HepG2 (cell line): ENCODE results near the gene CDC42BPG. TPM values are rescaled to one million over a fixed set of nuclear protein-coding genes. Genes with fewer than 3 reads are reported as not detected.
A peak's percentile ranks its signal among the peaks of the same experiment; 100 is the strongest.

Experiments used
- BRD4 ChIP-seq: sonication (generic); formaldehyde crosslinking; IDR thresholded peaks from 2 replicates; pipeline ENCODE4 v1.4.0; 2020; ENCODE audit warnings: missing genetic modification reagents
- EHMT2 ChIP-seq: fragments of 200-600 bp; sonication (generic); IDR thresholded peaks from 2 replicates; pipeline ENCODE4 v1.7.0; 2017; ENCODE audit warnings: antibody characterized with exemption, low read depth, low read length, borderline replicate concordance
- FOXJ3 ChIP-seq: sonication (generic); formaldehyde crosslinking; IDR thresholded peaks from 2 replicates; pipeline ENCODE4 v1.4.0; 2020; ENCODE audit warnings: missing genetic modification reagents, mild to moderate bottlenecking, borderline replicate concordance
- HCFC1 ChIP-seq: fragments of 150-350 bp; IDR thresholded peaks from 2 replicates; pipeline ENCODE4 v1.6.1; 2014; ENCODE audit warnings: low read depth, low read length
- KAT7 ChIP-seq: IDR thresholded peaks from 2 replicates; pipeline ENCODE4 v1.6.1; 2018; ENCODE audit warnings: borderline replicate concordance, missing compliant biosample characterization
- KLF6 ChIP-seq: IDR thresholded peaks from 2 replicates; pipeline ENCODE4 v1.8.0; 2016; ENCODE audit warnings: missing biosample characterization, missing genetic modification reagents
- MTF1 ChIP-seq: sonication (generic); formaldehyde crosslinking; IDR thresholded peaks from 2 replicates; pipeline ENCODE4 v1.5.0; 2020; ENCODE audit warnings: missing genetic modification reagents
- PHB2 ChIP-seq: fragments of 450-650 bp; IDR thresholded peaks from 2 replicates; pipeline ENCODE4 v1.6.1; 2018; ENCODE audit not compliant: partially characterized antibody
- POGZ ChIP-seq: sonication (generic); formaldehyde crosslinking; IDR thresholded peaks from 2 replicates; pipeline ENCODE4 v1.4.0; 2020; ENCODE audit warnings: mild to moderate bottlenecking, missing genetic modification reagents
- RNF2 ChIP-seq: fragments of 450-650 bp; conservative IDR thresholded peaks from 2 replicates; pipeline ENCODE4 v1.6.1; 2016; ENCODE audit warnings: low read depth
- SMAD3 ChIP-seq: sonication (generic); formaldehyde crosslinking; IDR thresholded peaks from 2 replicates; pipeline ENCODE4 v1.4.0; 2020; ENCODE audit warnings: missing genetic modification reagents
- SMARCC2 ChIP-seq: fragments of 450-650 bp; IDR thresholded peaks from 2 replicates; pipeline ENCODE4 v1.6.1; 2017; ENCODE audit warnings: antibody characterized with exemption, mild to moderate bottlenecking
- TEAD2 ChIP-seq: sonication (generic); formaldehyde crosslinking; IDR thresholded peaks from 2 replicates; pipeline ENCODE4 v1.9.0; 2021; ENCODE audit warnings: missing genetic modification reagents
- ZNF225 ChIP-seq: sonication (generic); formaldehyde crosslinking; IDR thresholded peaks from 2 replicates; pipeline ENCODE4 v1.4.0; 2020; ENCODE audit warnings: mild to moderate bottlenecking, missing genetic modification reagents
- ZNF24 ChIP-seq: fragments of 450-650 bp; IDR thresholded peaks from 2 replicates; pipeline ENCODE4 v1.6.1; 2017; ENCODE audit warnings: antibody characterized with exemption, mild to moderate bottlenecking
- ZNF317 ChIP-seq: sonication (generic); formaldehyde crosslinking; IDR thresholded peaks from 2 replicates; pipeline ENCODE4 v1.5.0; 2020; ENCODE audit warnings: mild to moderate bottlenecking, missing genetic modification reagents
- ZNF326 ChIP-seq: sonication (generic); formaldehyde crosslinking; IDR thresholded peaks from 2 replicates; pipeline ENCODE4 v1.4.0; 2020; ENCODE audit warnings: missing genetic modification reagents, borderline replicate concordance
- ZNF337 ChIP-seq: sonication (generic); formaldehyde crosslinking; IDR thresholded peaks from 2 replicates; pipeline ENCODE4 v1.5.1; 2020; ENCODE audit warnings: missing genetic modification reagents, low read depth, mild to moderate bottlenecking, borderline replicate concordance
- ZNF343 ChIP-seq: sonication (generic); formaldehyde crosslinking; IDR thresholded peaks from 2 replicates; pipeline ENCODE4 v1.4.0; 2020; ENCODE audit warnings: mild to moderate bottlenecking, missing genetic modification reagents
- ZNF460 ChIP-seq: sonication (generic); formaldehyde crosslinking; IDR thresholded peaks from 2 replicates; pipeline ENCODE4 v1.5.1; 2020; ENCODE audit warnings: missing genetic modification reagents, mild to moderate bottlenecking, borderline replicate concordance
- ZNF549 ChIP-seq: sonication (generic); formaldehyde crosslinking; IDR thresholded peaks from 2 replicates; pipeline ENCODE4 v1.5.0; 2020; ENCODE audit warnings: missing genetic modification reagents
- ZNF563 ChIP-seq: sonication (generic); formaldehyde crosslinking; IDR thresholded peaks from 2 replicates; pipeline ENCODE4 v1.8.0; 2022; ENCODE audit warnings: mild to moderate bottlenecking, moderate library complexity, missing genetic modification reagents
- polyA plus RNA-seq, 8 experiments: library from polyadenylated mRNA; depleted of rRNA in 3 of 8; stranded (reverse) in 7 of 8; unstranded in 1 of 8; fragments of >200 nt; fragmentation: Illumina TruSeq in 4 of 8; extraction: Trizol in 4 of 8; gene quantifications; 2 replicates each; pipeline versions ENCODE4 v1.2.1 to v1.2.3, GENCODE V29; 2011 to 2016; ENCODE audit warnings: low read depth in 4 of 8, missing spikeins in 1 of 8, mixed read lengths in 1 of 8; ENCODE audit not compliant: insufficient read depth in 1 of 8
- total RNA-seq, 5 experiments: library from RNA; depleted of rRNA; stranded (reverse); fragments of >200 nt; fragmentation: Illumina TruSeq; extraction: Trizol; gene quantifications; 2 replicates each; pipeline ENCODE4 v1.2.3, GENCODE V29; 2016; ENCODE audit warnings: low read depth in 1 of 5
- TF ChIP-seq, protein P1 (sequence below), 2 experiments: fragments of 450-650 bp in 1 of 2; sonication (generic) in 1 of 2; formaldehyde crosslinking; IDR thresholded peaks; 2 replicates each; pipeline versions ENCODE4 v1.5.0 to v1.8.0; 2020 to 2022; ENCODE audit warnings: mild to moderate bottlenecking in 1 of 2, missing genetic modification reagents in 1 of 2
- TF ChIP-seq, protein P2 (sequence below): sonication (generic); formaldehyde crosslinking; IDR thresholded peaks from 2 replicates; pipeline ENCODE4 v1.4.0; 2020; ENCODE audit warnings: missing genetic modification reagents, borderline replicate concordance
- TF ChIP-seq, protein P3 (sequence below): IDR thresholded peaks from 2 replicates; pipeline ENCODE4 v1.6.1; 2012; ENCODE audit warnings: low read length, improper control_type of control experiment

Gene CDC42BPG
- total and polyA plus RNA-seq, 2 of the 13 experiments (the other 11 are each of a cell fraction or from before 2014, with no cell fraction given), result 0.55 to 1.4 TPM

DNA sequence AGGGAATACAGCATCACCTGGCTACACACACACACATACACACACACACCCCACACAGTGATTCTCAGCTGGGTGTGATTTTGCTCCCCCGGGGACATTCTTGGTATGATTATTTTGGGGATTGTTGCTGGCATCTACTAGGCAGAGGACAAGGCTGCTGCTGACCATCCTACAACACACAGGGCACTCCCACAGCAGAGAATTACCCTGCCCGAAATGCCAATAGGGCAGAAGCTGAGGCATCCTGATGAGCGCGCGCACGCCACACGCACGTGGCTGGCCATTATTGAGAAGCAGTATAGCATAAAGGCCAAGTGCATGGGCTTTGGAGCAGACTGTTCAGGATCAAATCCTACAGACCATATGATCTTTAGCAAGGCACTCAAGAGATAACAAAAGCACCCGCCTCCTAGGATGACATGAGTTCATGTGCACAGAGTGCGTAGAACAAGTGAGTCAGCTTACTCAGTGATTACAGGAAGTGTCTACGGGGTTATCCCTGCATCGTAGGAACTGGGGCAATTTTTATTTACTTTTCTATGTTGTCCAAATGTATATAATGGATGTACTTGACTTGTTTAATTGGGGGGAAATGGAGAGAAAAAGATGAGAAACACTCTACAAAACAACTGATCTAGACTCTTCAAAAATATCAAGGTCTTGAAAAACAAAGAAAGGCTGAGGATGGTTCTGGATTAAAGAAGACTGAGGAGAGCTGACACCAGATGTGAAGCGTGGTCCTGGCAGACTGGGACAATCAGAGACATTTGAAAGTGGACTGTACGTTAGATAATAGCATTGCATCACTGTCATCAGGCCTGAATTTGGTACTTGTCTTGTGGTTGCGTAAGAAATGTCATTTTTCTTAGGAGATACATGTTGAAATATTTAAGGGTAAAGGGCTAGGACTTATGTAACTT is 41.2 kb upstream of the CDC42BPG start (continued):
- no peak for TF ChIP-seq PHB2
- no peak for TF ChIP-seq ZNF225
- TF ChIP-seq, protein P1, sequence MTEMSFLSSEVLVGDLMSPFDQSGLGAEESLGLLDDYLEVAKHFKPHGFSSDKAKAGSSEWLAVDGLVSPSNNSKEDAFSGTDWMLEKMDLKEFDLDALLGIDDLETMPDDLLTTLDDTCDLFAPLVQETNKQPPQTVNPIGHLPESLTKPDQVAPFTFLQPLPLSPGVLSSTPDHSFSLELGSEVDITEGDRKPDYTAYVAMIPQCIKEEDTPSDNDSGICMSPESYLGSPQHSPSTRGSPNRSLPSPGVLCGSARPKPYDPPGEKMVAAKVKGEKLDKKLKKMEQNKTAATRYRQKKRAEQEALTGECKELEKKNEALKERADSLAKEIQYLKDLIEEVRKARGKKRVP (CRISPR knock-in tag; IDR thresholded peaks at IDR 0.05), result peak in 1 of 2 experiments; percentile 86; a peak in 2 of 4 replicates
- no peak for TF ChIP-seq ZNF563 (CRISPR knock-in tag)
- no peak for TF ChIP-seq ZNF337 (CRISPR knock-in tag)
- TF ChIP-seq EHMT2, result no peak
- TF ChIP-seq MTF1 (CRISPR knock-in tag), result no peak
- no peak for TF ChIP-seq HCFC1
- TF ChIP-seq ZNF549 (CRISPR knock-in tag), result no peak
- no peak for TF ChIP-seq KAT7 (CRISPR knock-in tag)
- TF ChIP-seq ZNF460 (CRISPR knock-in tag), result no peak
- no peak for TF ChIP-seq TEAD2 (CRISPR knock-in tag)
- TF ChIP-seq, protein P2, sequence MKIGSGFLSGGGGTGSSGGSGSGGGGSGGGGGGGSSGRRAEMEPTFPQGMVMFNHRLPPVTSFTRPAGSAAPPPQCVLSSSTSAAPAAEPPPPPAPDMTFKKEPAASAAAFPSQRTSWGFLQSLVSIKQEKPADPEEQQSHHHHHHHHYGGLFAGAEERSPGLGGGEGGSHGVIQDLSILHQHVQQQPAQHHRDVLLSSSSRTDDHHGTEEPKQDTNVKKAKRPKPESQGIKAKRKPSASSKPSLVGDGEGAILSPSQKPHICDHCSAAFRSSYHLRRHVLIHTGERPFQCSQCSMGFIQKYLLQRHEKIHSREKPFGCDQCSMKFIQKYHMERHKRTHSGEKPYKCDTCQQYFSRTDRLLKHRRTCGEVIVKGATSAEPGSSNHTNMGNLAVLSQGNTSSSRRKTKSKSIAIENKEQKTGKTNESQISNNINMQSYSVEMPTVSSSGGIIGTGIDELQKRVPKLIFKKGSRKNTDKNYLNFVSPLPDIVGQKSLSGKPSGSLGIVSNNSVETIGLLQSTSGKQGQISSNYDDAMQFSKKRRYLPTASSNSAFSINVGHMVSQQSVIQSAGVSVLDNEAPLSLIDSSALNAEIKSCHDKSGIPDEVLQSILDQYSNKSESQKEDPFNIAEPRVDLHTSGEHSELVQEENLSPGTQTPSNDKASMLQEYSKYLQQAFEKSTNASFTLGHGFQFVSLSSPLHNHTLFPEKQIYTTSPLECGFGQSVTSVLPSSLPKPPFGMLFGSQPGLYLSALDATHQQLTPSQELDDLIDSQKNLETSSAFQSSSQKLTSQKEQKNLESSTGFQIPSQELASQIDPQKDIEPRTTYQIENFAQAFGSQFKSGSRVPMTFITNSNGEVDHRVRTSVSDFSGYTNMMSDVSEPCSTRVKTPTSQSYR, result no peak
- no peak for TF ChIP-seq BRD4
- no peak for TF ChIP-seq RNF2
- TF ChIP-seq, protein P3, sequence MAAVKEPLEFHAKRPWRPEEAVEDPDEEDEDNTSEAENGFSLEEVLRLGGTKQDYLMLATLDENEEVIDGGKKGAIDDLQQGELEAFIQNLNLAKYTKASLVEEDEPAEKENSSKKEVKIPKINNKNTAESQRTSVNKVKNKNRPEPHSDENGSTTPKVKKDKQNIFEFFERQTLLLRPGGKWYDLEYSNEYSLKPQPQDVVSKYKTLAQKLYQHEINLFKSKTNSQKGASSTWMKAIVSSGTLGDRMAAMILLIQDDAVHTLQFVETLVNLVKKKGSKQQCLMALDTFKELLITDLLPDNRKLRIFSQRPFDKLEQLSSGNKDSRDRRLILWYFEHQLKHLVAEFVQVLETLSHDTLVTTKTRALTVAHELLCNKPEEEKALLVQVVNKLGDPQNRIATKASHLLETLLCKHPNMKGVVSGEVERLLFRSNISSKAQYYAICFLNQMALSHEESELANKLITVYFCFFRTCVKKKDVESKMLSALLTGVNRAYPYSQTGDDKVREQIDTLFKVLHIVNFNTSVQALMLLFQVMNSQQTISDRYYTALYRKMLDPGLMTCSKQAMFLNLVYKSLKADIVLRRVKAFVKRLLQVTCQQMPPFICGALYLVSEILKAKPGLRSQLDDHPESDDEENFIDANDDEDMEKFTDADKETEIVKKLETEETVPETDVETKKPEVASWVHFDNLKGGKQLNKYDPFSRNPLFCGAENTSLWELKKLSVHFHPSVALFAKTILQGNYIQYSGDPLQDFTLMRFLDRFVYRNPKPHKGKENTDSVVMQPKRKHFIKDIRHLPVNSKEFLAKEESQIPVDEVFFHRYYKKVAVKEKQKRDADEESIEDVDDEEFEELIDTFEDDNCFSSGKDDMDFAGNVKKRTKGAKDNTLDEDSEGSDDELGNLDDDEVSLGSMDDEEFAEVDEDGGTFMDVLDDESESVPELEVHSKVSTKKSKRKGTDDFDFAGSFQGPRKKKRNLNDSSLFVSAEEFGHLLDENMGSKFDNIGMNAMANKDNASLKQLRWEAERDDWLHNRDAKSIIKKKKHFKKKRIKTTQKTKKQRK, result no peak
- TF ChIP-seq SMAD3 (CRISPR knock-in tag), result no peak
- no peak for TF ChIP-seq SMARCC2
- TF ChIP-seq ZNF326 (CRISPR knock-in tag), result no peak
- TF ChIP-seq ZNF24, result no peak
- TF ChIP-seq POGZ, result no peak
- no peak for TF ChIP-seq KLF6 (CRISPR knock-in tag)
- TF ChIP-seq FOXJ3, result no peak
- no peak for TF ChIP-seq ZNF317
- no peak for TF ChIP-seq ZNF343 (CRISPR knock-in tag)
